ENCODE data around the gene NDUFA8.

NDUFA8 gene

DNA sequence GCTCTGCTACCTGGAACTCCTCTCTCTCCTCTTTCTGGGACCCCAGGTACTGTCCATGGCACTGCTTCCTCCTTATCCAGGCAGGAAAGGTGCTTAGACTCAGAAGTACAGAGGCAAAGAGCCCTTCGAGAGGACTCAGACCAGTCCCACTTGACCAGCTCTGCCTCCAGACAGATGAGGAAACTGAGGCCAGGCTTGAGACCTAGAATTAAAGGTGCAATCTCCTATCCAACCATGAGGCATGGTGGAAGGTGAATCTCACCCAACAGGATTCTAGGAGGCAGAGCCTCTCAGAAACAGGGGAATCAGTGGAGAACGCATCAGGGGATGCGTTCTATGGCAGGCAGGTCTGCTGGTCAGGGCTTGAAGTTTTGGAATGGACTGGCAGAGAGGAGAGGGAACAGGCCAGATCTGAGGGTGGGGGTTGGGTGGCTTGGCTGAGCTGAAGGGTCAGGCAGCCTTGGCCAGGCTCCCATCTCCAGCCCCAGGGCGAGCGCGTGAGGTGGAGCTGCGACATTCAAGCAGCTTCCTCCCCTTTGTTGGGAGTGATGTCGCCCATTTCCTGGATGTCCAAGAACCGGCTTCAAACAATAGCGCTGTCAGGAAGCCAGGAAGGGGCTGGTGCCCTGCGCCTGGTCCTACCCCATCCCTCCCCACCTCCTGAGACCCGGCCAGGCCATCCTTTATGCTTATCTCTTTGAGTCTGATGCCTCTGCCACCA lies 26.2 kb downstream of the NDUFA8 start:
- no peak overlapping the region for H3K4me3 ChIP-seq (ENCODE audit: control insufficient read depth, low read depth, low read length)
- no peak for DNase-seq (ENCODE audit: low read depth)
- TF ChIP-seq, protein P1, sequence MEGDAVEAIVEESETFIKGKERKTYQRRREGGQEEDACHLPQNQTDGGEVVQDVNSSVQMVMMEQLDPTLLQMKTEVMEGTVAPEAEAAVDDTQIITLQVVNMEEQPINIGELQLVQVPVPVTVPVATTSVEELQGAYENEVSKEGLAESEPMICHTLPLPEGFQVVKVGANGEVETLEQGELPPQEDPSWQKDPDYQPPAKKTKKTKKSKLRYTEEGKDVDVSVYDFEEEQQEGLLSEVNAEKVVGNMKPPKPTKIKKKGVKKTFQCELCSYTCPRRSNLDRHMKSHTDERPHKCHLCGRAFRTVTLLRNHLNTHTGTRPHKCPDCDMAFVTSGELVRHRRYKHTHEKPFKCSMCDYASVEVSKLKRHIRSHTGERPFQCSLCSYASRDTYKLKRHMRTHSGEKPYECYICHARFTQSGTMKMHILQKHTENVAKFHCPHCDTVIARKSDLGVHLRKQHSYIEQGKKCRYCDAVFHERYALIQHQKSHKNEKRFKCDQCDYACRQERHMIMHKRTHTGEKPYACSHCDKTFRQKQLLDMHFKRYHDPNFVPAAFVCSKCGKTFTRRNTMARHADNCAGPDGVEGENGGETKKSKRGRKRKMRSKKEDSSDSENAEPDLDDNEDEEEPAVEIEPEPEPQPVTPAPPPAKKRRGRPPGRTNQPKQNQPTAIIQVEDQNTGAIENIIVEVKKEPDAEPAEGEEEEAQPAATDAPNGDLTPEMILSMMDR (conservative IDR thresholded peaks at IDR 0.05; ENCODE audit: control insufficient read depth, insufficient read depth, low read depth, low read length), result no peak

GRCh38 chr9:122132539-122132938 lies 27.0 kb downstream of the NDUFA8 start:
- TF ChIP-seq, protein P1 (conservative IDR thresholded peaks at IDR 0.05; ENCODE audit: control insufficient read depth, insufficient read depth, low read depth, low read length), result no peak
- DNase-seq (ENCODE audit: low read depth), result no peak
- no peak overlapping the region for H3K4me3 ChIP-seq (ENCODE audit: control insufficient read depth, low read depth, low read length)

GRCh38 chr9:122131401-122132001 lies 28.1 kb downstream of the NDUFA8 start:
- TF ChIP-seq, protein P1 (conservative IDR thresholded peaks at IDR 0.05; ENCODE audit: control insufficient read depth, insufficient read depth, low read depth, low read length), result no peak
- no peak overlapping the region for H3K4me3 ChIP-seq (ENCODE audit: control insufficient read depth, low read depth, low read length)
- no peak for DNase-seq (ENCODE audit: low read depth)

DNA sequence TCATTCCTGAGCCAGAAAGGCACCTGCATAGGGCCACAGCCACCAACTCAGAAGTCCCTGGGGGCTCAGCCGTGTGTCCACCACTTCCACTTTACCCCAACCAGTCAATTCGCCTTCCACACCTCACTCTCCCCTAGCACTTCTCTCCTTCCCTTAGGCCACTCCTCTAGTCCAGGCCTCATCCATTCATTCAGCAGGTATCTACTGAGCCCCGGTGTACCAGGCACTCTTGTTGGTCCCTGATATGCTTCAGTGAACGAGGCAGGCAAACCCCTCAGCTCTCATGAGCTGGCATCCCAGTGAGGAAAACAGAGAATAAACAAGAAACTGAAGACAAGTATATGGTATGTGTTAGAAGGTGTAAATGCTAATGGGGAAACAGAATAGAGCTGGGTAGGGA lies 28.7 kb downstream of the NDUFA8 start:
- no peak for DNase-seq (ENCODE audit: low read depth)
- H3K4me3 ChIP-seq (ENCODE audit: control insufficient read depth, low read depth, low read length), result no peak overlapping the region
- TF ChIP-seq, protein P1 (conservative IDR thresholded peaks at IDR 0.05; ENCODE audit: control insufficient read depth, insufficient read depth, low read depth, low read length), result no peak

DNA sequence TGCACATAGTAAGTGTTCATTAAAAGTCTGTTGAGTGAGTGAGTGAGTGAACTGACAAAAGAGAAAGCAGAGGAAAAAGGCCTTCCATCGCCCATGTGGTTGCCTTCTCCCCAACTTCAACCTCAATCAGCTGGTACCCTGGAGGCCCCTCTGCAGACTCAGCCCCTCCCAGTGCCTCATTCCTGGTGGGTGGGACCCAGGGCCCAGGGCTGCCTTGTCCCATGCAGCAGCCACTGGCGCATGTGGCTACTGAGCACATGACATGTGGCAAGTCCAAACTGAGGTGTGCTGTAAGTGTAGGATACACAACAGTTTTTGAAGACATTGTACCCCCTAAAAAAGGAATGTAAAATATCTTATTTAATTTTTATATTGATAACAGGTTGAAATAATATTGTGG lies 29.6 kb downstream of the NDUFA8 start:
- TF ChIP-seq, protein P1 (conservative IDR thresholded peaks at IDR 0.05; ENCODE audit: control insufficient read depth, insufficient read depth, low read depth, low read length), result no peak
- no peak for DNase-seq (ENCODE audit: low read depth)
- no peak overlapping the region for H3K4me3 ChIP-seq (ENCODE audit: control insufficient read depth, low read depth, low read length)

GRCh38 chr9:122128969-122129343 lies 30.6 kb downstream of the NDUFA8 start:
- no peak overlapping the region for H3K4me3 ChIP-seq (ENCODE audit: control insufficient read depth, low read depth, low read length)
- TF ChIP-seq, protein P1 (conservative IDR thresholded peaks at IDR 0.05; ENCODE audit: control insufficient read depth, insufficient read depth, low read depth, low read length), result no peak
- DNase-seq (ENCODE audit: low read depth), result no peak

Measured in fibroblast of mammary gland (primary cell).